H1 (cell line): ENCODE results near the gene KIF22. TPM values are rescaled to one million over a fixed set of nuclear protein-coding genes. Genes with fewer than 3 reads are reported as not detected.

Experiments
- BRCA1 ChIP-seq: IDR thresholded peaks from 2 replicates; pipeline ENCODE4 v1.6.1; 2012; ENCODE audit warnings: low read depth, low read length, improper control_type of control experiment
- CBX5 ChIP-seq: fragments of 300-800, 300-1000 bp; sonication (generic); IDR thresholded peaks from 2 replicates; pipeline ENCODE4 v1.7.1; 2016; ENCODE audit warnings: antibody characterized with exemption, low read length, low read depth
- CTBP2 ChIP-seq: IDR thresholded peaks from 2 replicates; pipeline ENCODE4 v1.7.0; 2011; ENCODE audit warnings: borderline replicate concordance, mild to moderate bottlenecking, moderate library complexity, mixed read lengths, low read length; ENCODE audit not compliant: insufficient read depth, insufficient read length
- EZH2 ChIP-seq: fragments of 200-600 bp; sonication (generic); IDR thresholded peaks from 2 replicates; pipeline ENCODE4 v1.7.1; 2012; ENCODE audit warnings: low read depth, mild to moderate bottlenecking, moderate library complexity, low read length, inconsistent platforms; ENCODE audit not compliant: severe bottlenecking
- HDAC2 ChIP-seq, 2 experiments: fragments of 300-600 bp in 1 of 2; sonication (generic) in 1 of 2; IDR thresholded peaks; 2 replicates each; pipeline ENCODE4 v1.6.1; 2011 to 2012; ENCODE audit warnings: low read depth in 2 of 2, low read length in 2 of 2, mild to moderate bottlenecking in 2 of 2, moderate library complexity in 2 of 2, borderline replicate concordance in 1 of 2, inconsistent platforms in 1 of 2
- POLR2A ChIP-seq, 2 experiments: IDR thresholded peaks; 1 replicate in 1 of 2; 2 replicates in 1 of 2; pipeline ENCODE4 v1.6.1; 2011; ENCODE audit warnings: low read depth in 2 of 2, low read length in 2 of 2, mild to moderate bottlenecking in 2 of 2; ENCODE audit errors: control extremely low read depth in 1 of 2
- SIN3A ChIP-seq, 2 experiments: IDR thresholded peaks in 1 of 2; conservative IDR thresholded peaks in 1 of 2; 2 replicates each; pipeline ENCODE4 v1.6.1; 2011 to 2012; ENCODE audit warnings: low read length in 2 of 2, improper control_type of control experiment in 1 of 2, low read depth in 1 of 2, mild to moderate bottlenecking in 1 of 2
- SIRT6 ChIP-seq: IDR thresholded peaks from one replicate; pipeline ENCODE4 v1.7.1; 2012; ENCODE audit warnings: low read length, inconsistent platforms
- SP4 ChIP-seq: IDR thresholded peaks from 2 replicates; pipeline ENCODE4 v1.6.1; 2012; ENCODE audit warnings: low read length, inconsistent platforms
- TAF1 ChIP-seq: IDR thresholded peaks from 2 replicates; pipeline ENCODE4 v1.6.1; 2011; ENCODE audit warnings: mild to moderate bottlenecking, low read depth, low read length
- TAF7 ChIP-seq: optimal IDR thresholded peaks from 2 replicates; pipeline ENCODE3; 2011; ENCODE audit warnings: low read depth, mild to moderate bottlenecking, inconsistent platforms, low read length, moderate library complexity, borderline replicate concordance
- YY1 ChIP-seq: IDR thresholded peaks from 2 replicates; pipeline ENCODE4 v1.6.1; 2011; ENCODE audit warnings: low read depth, mild to moderate bottlenecking, low read length
- ZNF274 ChIP-seq: IDR thresholded peaks from 2 replicates; pipeline ENCODE4 v1.7.0; 2012; ENCODE audit warnings: low read length, borderline replicate concordance; ENCODE audit errors: extremely low read depth
- polyA plus RNA-seq, 7 experiments: library from polyadenylated mRNA; depleted of rRNA in 3 of 7; stranded (reverse) in 5 of 7; unstranded in 2 of 7; fragments of >200 nt in 5 of 7; fragments of 200-250 nt in 2 of 7; gene quantifications; 1 replicate in 5 of 7; 2 replicates in 1 of 7; 4 replicates in 1 of 7; pipeline versions ENCODE4 v1.2.1 to v1.2.3, GENCODE V29; 2011 to 2013; ENCODE audit warnings: missing spikeins in 2 of 7, mixed read lengths in 2 of 7
- total RNA-seq: library from RNA; stranded (reverse); fragmentation: NEBNext Ultra II Directional; extraction: Animal tissue kit (Norgen Biotek cat#: 25700); gene quantifications from 2 replicates; pipeline ENCODE4 v1.2.1, GENCODE V29; 2021
- TF ChIP-seq, protein P1 (sequence below): IDR thresholded peaks from 2 replicates; pipeline ENCODE4 v1.6.1; 2011; ENCODE audit warnings: low read depth, mild to moderate bottlenecking, low read length; ENCODE audit not compliant: insufficient read depth
- TF ChIP-seq, protein P2 (sequence below): IDR thresholded peaks from 2 replicates; pipeline ENCODE4 v1.6.1; 2012; ENCODE audit warnings: inconsistent platforms
- TF ChIP-seq, protein P3 (sequence below), 3 experiments: IDR thresholded peaks; 1 replicate in 2 of 3; 2 replicates in 1 of 3; pipeline versions ENCODE4 v1.5.1 to v1.6.1; 2011; ENCODE audit warnings: low read length in 3 of 3, mild to moderate bottlenecking in 3 of 3, inconsistent platforms in 2 of 3, low read depth in 1 of 3, moderate library complexity in 1 of 3; ENCODE audit not compliant: insufficient read depth in 1 of 3; ENCODE audit errors: control extremely low read depth in 1 of 3

The KIF22 gene
- total and polyA plus RNA-seq, 2 of the 8 experiments (the other 6 are each of a cell fraction or from before 2014, with no cell fraction given) = 139 to 142 TPM

GRCh38 chr16:29811170-29811895 is 20.8 kb downstream of the KIF22 start (continued):
- TF ChIP-seq SIRT6 = no peak
- TF ChIP-seq, protein P1, sequence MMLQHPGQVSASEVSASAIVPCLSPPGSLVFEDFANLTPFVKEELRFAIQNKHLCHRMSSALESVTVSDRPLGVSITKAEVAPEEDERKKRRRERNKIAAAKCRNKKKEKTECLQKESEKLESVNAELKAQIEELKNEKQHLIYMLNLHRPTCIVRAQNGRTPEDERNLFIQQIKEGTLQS = no peak
- TF ChIP-seq YY1 = no peak; the same call in 1 of the 2 replicates
- peak; percentile 17 for TF ChIP-seq TAF7
- 0 out of 4 replicates have a peak, but pooled peaks of 1 of the 2 experiments have one; percentile 60 for TF ChIP-seq HDAC2 (IDR thresholded peaks at IDR 0.05; ENCODE audit: borderline replicate concordance in 1 of 2, low read depth in 2 of 2, low read length in 2 of 2)
- TF ChIP-seq SIN3A (conservative IDR thresholded peaks at IDR 0.05 in 1 of 2, IDR thresholded peaks at IDR 0.05 in 1 of 2; ENCODE audit: low read depth in 1 of 2, low read length in 2 of 2) = peak; percentile 73 to 87
- TF ChIP-seq CBX5 = no peak
- TF ChIP-seq BRCA1 = no peak
- TF ChIP-seq, protein P2, sequence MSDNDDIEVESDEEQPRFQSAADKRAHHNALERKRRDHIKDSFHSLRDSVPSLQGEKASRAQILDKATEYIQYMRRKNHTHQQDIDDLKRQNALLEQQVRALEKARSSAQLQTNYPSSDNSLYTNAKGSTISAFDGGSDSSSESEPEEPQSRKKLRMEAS = no peak
- no peak for TF ChIP-seq CTBP2
- peak; percentile 52 for TF ChIP-seq TAF1
- TF ChIP-seq, protein P3, sequence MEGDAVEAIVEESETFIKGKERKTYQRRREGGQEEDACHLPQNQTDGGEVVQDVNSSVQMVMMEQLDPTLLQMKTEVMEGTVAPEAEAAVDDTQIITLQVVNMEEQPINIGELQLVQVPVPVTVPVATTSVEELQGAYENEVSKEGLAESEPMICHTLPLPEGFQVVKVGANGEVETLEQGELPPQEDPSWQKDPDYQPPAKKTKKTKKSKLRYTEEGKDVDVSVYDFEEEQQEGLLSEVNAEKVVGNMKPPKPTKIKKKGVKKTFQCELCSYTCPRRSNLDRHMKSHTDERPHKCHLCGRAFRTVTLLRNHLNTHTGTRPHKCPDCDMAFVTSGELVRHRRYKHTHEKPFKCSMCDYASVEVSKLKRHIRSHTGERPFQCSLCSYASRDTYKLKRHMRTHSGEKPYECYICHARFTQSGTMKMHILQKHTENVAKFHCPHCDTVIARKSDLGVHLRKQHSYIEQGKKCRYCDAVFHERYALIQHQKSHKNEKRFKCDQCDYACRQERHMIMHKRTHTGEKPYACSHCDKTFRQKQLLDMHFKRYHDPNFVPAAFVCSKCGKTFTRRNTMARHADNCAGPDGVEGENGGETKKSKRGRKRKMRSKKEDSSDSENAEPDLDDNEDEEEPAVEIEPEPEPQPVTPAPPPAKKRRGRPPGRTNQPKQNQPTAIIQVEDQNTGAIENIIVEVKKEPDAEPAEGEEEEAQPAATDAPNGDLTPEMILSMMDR (IDR thresholded peaks at IDR 0.05; ENCODE audit: control extremely low read depth in 1 of 3, insufficient read depth in 1 of 3, low read depth in 1 of 3, low read length in 3 of 3) = no peak
- TF ChIP-seq ZNF274 = no peak
- no peak for TF ChIP-seq EZH2
- no peak for TF ChIP-seq SP4
- TF ChIP-seq POLR2A (IDR thresholded peaks at IDR 0.05; ENCODE audit: control extremely low read depth in 1 of 2, low read depth in 2 of 2, low read length in 2 of 2) = peak in 1 of 2 experiments; percentile 78; a peak in 1 of 3 replicates
